ENCODE measurements around the gene ABLIM2.

ABLIM2 gene

GRCh38 chr4:8028884-8029568 lies 129.6 kb downstream of the ABLIM2 start:
- no peak for DNase-seq (ENCODE audit: low read depth in 2 of 2)

DNA sequence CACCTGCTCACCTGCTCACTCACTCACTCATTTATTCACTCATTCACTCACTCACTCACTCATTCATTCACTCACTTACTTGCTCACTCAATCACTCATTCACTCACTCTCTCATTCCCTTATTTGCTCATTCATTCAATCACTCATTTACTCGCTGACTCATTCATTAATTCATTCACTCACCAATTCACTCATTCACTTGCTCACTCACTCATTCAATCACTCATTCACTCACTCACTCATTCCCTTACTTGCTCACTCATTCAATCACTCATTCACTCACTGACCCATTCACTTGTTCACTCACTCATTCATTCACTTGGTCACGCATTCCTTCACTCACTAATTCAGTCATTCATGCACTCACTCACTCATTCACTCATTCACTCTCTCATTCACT lies 130.2 kb downstream of the ABLIM2 start:
- DNase-seq (ENCODE audit: low read depth in 2 of 2) = no peak

DNA sequence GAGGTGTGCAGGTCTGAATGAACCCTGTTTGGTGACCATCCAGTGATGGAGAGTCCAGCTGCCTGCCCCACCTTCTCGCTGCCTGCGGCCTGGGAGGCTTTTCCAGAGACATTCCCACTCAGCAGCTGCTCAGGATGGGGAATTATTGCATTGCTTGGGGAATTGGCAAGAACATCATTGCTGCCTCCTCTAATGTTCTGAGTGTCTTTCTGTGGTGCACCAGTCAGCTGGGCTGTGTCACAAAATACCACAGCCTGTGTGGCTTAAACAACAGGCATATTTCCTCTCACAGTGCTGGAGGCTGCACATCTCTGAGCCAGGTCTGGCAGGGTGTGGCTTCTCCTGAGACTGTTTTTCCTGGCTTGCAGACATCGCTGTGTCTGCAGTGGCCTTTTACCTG lies 132.2 kb downstream of the ABLIM2 start:
- DNase-seq (ENCODE audit: low read depth in 2 of 2) = no peak

DNA sequence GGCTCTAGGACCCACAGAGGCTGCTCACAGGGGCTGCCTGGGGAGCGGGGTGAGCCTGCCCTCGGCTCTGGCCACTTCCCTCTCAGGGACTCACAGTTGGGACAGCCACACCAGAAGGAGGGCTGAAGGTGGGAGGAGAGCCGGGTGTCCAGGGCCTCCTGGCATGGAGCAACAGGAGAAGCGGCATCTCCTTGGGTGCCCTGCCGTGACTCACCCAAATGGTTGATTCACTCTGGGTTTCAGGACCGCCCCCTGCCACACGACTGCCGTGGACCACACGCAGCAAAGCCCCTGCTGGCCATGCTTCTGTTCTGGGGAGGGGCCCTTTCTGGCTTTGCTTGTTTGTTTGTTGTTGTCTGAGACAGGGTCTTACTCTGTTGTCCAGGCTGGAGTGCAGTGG lies 132.9 kb downstream of the ABLIM2 start:
- no peak for DNase-seq (ENCODE audit: low read depth in 2 of 2)

DNA sequence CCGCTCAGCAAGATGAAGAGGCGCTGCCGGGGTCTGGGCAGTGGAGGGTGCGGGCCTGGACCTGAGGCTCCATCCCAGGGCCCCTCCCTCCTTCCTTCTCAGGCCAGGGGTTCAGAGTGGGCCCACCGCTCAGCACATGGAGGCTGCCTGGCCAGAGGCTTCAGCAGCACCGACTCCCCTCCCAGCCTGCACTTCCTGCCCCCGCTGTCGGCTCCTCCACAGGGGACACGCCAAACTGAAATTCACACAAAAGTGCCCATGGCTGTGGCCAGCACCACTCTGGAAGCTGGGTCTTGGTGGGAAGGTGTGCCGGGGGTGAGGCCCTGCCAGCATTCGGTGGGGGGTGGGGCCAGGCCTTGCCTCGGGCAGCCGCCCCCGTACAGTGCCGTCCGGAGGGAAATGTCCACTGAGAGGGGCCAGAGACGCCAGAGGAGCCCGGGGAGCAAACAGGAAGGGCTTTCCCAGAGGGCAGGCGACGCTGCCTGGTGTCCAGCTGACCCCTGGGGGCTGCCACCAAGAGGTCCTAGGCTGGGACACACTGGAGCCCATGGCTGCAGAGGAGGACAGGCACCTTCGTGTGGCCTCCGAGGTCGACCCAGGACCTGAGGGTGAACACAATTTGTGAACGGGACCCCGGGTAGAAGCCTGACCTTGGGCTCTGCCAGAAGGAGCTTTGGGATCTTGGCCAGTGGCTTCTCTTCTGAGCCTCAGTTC lies 134.4 kb downstream of the ABLIM2 start:
- DNase-seq (ENCODE audit: low read depth in 2 of 2) = no peak

DNA sequence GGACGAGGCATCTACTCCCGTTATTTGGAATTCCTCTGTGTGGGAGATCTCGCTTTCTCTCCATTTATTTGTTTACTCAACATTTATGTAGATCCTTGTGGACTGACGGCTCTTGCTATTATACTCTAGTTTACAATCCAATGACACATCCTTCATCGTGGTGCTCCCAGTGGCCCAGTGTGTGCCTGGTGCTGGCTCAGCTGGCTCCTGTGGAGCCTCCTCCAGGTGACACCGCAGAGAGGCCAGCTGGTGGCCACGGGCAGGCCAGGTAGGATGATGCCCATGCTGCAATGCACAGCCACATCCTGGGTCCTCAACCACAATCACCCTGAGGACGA lies 134.9 kb downstream of the ABLIM2 start:
- no peak for DNase-seq (ENCODE audit: low read depth in 2 of 2)

- DNase-seq (ENCODE audit: low read depth in 2 of 2) = no peak
Measured at GRCh38 chr4:8022767-8023695, 135.6 kb downstream of the ABLIM2 start.

DNA sequence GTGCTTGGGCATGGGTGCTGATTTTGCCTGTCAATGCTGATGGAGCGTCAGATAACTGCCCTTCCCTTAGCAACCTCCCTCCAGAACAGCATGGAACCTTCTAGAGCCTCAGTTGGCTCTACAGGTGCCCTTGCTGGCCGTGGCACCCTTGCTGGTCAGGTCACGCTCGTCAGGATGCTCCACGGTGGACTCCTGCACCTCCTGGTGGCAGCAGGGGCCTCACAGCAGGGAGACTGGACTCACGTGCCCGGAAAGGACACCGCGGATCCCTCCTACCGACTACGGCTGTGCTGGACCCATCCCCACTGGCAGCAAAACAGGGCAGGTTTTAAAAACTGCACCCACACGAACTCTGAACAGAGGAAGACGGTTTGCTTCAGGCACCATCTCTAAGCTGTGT lies 136.8 kb downstream of the ABLIM2 start:
- DNase-seq (ENCODE audit: low read depth in 2 of 2) = no peak

- DNase-seq (ENCODE audit: low read depth in 2 of 2) = no peak
Measured at GRCh38 chr4:8019396-8020365, 138.9 kb downstream of the ABLIM2 start.

DNA sequence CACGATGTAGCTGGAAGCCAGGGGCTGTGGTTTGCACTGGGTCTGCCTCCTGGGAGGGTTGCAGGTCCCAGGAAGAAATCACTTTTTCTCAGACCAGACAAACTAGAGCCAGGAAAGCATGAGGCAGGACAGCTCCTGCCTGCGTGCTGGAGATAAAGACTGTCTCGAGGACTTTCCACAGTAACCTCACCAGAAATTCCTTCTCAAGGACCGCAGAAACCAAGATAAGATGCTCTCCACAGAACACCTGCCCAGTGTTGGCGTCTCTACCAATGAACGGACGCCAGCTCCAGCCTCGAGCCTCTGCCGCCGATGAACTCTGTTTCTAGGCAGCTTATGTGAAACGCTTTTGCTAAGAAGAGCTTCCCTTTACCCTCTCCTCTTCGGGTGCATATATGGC lies 142.1 kb downstream of the ABLIM2 start:
- no peak for DNase-seq (ENCODE audit: low read depth in 2 of 2)

DNA sequence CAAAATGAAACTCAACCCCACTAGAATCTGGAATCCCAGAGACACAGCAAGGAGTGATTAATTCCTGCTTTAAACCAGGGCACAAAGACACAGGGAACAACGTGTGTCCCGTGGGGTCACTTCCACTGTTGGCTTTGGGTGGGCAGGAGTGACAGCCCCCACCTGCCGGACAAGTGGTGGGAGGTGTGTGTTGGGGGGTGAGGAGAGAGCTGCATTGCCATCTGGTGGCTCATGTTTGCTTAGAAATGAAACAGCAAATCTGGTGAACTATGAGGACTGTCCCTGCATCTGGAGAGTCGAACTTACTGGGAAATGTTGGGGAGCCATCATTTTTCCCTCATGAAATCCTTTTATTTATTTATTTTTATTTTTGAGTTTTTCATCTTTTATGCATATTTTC lies 143.1 kb downstream of the ABLIM2 start:
- no peak for DNase-seq (ENCODE audit: low read depth in 2 of 2)

DNA sequence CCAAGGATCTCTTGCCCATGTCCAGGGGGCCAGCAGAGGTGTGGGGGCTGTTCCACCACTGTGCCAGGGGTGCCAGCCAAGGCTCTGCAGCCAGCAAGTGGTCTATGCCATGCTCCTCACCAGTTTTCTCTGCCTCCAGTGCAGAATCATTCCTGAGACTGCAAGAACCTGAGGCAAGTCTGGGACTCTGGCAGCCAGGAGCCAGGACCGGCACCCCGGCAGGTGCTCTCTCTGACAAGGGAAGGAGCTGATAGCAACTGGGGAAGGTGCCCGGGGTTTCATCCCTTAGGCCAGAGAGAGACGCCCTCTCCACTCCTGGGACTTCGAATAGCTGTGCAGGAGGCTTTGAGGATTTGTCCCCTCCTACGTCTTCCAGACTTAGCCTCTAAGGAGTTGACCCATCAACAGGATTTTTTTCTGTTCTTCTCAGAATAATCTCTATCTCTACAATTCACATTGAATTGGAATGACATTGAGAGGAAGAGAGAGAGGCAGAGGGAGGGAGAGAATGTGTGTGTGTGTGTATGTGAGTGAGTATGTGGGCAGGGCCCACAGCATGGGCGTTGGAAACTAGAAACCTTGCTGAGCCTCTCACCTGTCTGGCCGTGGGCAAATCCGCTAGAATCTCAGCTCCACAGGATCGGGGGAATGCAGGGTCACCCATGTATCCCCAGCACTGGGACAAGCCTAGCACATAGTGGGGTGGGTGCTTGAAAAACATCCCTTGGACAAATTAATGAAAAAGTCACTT lies 144.5 kb downstream of the ABLIM2 start:
- no peak for DNase-seq (ENCODE audit: low read depth in 2 of 2)

DNA sequence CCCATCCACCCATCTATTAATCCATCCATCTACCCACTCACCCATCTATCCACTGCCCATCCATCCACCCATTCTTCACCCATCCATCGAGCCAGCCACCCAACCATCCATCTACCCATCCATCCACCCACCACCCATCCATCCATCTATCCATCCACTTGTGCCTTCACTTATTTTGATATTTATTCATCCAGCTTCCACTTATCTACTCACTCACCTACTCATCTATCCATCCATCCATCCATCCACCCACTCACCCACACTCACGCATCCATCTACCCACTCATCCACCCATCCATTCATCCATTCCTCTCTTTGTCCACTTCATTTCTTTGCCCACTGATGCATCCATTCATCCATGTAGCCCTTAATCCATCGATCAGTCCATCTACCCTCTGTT lies 146.1 kb downstream of the ABLIM2 start:
- no peak for DNase-seq (ENCODE audit: low read depth in 2 of 2)

DNA sequence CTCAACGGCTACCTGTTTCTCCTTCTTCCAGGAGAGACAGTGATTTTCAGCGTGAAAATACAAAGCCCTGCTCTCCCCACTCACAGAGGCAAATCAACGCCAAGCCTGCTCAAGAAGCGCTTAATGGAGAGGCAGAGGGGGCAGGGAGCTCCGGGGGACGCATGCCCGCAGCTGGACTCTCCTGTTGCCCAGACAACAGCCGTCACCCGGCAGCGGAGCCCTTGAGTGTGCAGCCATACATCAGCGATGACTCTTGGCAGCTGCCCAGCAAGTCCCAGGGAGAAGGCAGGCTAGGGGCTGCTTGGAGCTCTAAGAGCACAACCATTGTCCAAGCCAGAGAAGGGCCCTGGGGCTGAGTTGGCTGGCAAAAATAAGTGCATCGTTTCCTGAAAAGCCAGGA lies 148.0 kb downstream of the ABLIM2 start:
- no peak for DNase-seq (ENCODE audit: low read depth in 2 of 2)

DNA sequence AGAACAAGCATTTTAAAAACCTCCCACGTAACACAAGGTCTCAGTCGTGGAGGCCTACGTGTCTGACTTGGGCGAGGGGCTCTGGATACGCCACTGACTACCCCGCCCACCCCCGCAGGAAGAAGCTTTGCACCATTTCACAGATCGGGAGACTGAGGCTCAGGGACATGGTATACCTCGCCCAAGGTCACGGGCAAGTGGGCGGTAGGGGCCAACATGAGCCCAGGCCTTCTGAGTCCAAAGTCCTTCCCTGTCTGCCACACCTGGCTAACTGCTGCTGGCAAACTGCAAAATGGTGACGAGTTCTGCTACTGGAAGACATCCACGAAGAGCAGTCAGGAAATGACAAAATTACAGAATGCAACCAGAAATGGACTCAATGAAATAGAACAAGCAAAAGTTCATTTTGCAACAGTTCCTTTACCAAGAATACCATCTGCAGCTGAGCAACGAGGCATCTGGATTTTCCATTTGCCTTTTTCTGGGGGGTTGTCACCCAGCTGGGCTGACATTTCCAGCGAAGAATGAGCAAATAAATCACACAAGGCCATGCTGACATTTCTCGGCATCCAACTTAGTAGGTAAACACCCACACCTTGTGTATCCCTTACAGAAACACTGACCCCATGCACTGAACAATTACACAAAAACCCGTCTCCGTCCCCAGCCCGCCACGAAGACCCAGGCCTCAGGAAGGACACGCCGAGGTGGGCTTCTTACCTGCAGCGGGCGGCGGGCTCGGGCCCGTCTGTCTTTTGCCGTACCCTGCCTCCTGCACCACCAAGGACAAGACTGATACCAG lies 148.7 kb downstream of the ABLIM2 start:
- DNase-seq (ENCODE audit: low read depth in 2 of 2) = no peak

DNA sequence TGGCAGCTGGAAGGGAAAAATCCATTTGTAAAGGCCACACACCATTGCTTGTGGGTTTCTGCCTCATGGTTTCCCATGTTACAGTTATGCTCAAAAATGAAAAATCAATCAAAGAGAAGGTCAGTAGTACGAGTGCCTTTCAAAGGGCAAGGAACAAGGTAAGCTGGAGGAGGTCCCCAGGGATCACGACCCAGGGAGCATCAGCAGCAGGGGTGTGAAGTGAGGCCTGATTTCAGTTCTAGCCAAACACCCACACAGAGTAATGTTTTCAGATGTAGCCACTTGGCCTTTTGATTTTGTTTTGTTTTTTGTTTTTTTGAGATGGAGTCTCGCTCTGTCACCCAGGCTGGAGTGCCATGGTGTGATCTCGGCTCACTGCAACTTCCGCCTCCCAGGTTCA lies 149.5 kb downstream of the ABLIM2 start:
- no peak for DNase-seq (ENCODE audit: low read depth in 2 of 2)

GRCh38 chr4:8008391-8008790 lies 150.2 kb downstream of the ABLIM2 start:
- no peak for DNase-seq (ENCODE audit: low read depth in 2 of 2)

GRCh38 chr4:8007581-8007980 lies 151.0 kb downstream of the ABLIM2 start:
- no peak for DNase-seq (ENCODE audit: low read depth in 2 of 2)

DNA sequence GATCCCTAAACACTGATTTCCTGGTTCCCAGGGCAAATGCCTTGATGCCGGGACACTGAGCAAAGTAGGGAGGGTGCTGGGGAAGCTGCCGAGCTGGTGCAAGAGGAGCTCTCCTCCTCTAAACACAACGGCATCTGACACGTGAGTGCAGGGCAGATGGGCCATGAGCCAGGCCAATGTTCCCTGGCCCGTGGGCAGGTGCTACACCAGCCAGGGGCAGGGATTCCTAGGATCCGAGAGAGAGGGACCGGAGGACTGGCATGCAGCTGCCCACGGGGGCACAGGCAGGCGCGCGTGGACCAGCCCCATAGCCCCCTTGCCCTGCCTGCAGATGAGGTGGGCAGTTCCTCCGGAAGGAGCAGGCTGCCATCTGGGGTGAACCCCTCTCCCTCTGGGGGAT lies 152.1 kb downstream of the ABLIM2 start:
- no peak for DNase-seq (ENCODE audit: low read depth in 2 of 2)

DNA sequence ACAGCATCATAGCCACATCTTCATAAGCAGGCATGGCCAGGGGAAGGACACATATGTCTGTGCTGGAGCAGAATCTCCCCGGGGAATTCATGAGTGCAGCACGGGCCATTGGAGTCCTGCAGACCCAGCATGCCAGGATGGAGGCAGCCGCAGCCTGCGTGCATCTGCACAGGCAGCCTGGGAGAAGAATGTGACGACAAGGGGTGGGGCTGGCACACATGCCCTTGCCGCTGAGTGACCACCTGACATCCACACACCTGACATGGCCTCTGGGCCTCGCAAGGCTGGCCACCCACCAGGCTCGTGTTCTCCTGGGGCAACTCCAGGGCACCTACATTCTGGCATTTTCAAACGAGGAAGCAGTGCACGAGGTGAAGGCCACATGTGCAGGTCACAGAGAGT lies 152.8 kb downstream of the ABLIM2 start:
- no peak for DNase-seq (ENCODE audit: low read depth in 2 of 2)
